Testis (tissue), 3 donors: ENCODE measurements around the gene KIAA2012. TPM values are rescaled to one million over a fixed set of nuclear protein-coding genes. Genes with fewer than 3 reads are reported as not detected.

Experiments
- DNase-seq: peaks from one replicate; pipeline ENCODE4 v3.0.0-alpha.2; 2019
- H3K27ac ChIP-seq, 2 donors: fragments of 200-600 bp; sonication (generic); one replicate each; pipeline ENCODE4 v1.5.1; 2019
- H3K27me3 ChIP-seq: fragments of 200-600 bp; sonication (generic); one replicate; pipeline ENCODE4 v1.5.1; 2019
- H3K36me3 ChIP-seq: fragments of 200-600 bp; sonication (generic); one replicate; pipeline ENCODE4 v1.5.1; 2017; ENCODE audit warnings: low read depth; ENCODE audit errors: missing control alignments
- H3K4me1 ChIP-seq: fragments of 200-600 bp; sonication (generic); one replicate; pipeline ENCODE4 v1.5.1; 2019
- H3K4me3 ChIP-seq, 2 donors: fragments of 200-600 bp; sonication (generic); one replicate each; pipeline ENCODE4 v1.5.1; 2017 to 2019
- H3K9me3 ChIP-seq: fragments of 200-600 bp; sonication (generic); one replicate; pipeline ENCODE4 v1.5.1; 2017
- CTCF ChIP-seq, 3 experiments: fragments of 450-650 bp in 2 of 3; fragments of 200-600 bp in 1 of 3; sonication (generic) in 1 of 3; IDR thresholded peaks; one replicate each; pipeline ENCODE4 v1.5.1; 2016 to 2019; ENCODE audit warnings: antibody characterized with exemption in 3 of 3, mild to moderate bottlenecking in 2 of 3, moderate library complexity in 1 of 3
- POLR2A ChIP-seq: fragments of 450-650 bp; IDR thresholded peaks from one replicate; pipeline ENCODE4 v1.6.1; 2017; ENCODE audit warnings: antibody characterized with exemption, mild to moderate bottlenecking, moderate library complexity
- WGBS, 2 donors: methylation state at CpG; one replicate each; pipeline ENCODE4 v1.1.5; 2018; 5-methylcytosine and 5-hydroxymethylcytosine counted together
- intact Hi-C: fragments of 100-400 bp; cut with DNase I; formaldehyde crosslinking; loops from one replicate; pipeline ENCODE4 v1.15.1; 2023; ENCODE audit warnings: low total_unique reads
- polyA plus RNA-seq: library from polyadenylated mRNA; stranded (reverse); fragments of 350-450 nt; fragmentation: Illumina TruSeq; extraction: RNeasy Lipid Tissue Mini Kit (QIAGEN cat#74804); gene quantifications from one replicate; pipeline ENCODE4 v1.2.3, GENCODE V29; 2014; ENCODE audit warnings: low read depth, low replicate concordance; ENCODE audit not compliant: insufficient read depth
- total RNA-seq, 2 donors: library from RNA; depleted of rRNA; stranded (reverse); fragments of >200 nt; gene quantifications; one replicate each; pipeline ENCODE4 v1.2.3, GENCODE V29; 2016

The KIAA2012 gene
- total and polyA plus RNA-seq, 3 donors from 2014 or later, result 1.1 to 1.6 (median 1.3) TPM

- H3K27me3 ChIP-seq, result no peaks in the 10 kb centered on the region
- DNase-seq, result no peak
- 67 to 75% methylated on average over 2 of the region's 2 CpGs for WGBS, 2 donors
- no peak overlapping the region for H3K4me3 ChIP-seq
- H3K36me3 ChIP-seq, result no peaks in the 10 kb centered on the region
- intact Hi-C loops, result no loop called here
- no peak overlapping the region for H3K27ac ChIP-seq
- H3K4me1 ChIP-seq, result no peaks in the 10 kb centered on the region
- TF ChIP-seq CTCF (IDR thresholded peaks at IDR 0.05), result no peak
- no peak for TF ChIP-seq POLR2A
- H3K9me3 ChIP-seq, result no peaks in the 10 kb centered on the region
Observed at GRCh38 chr2:202056611-202057010, 16.4 kb upstream of the KIAA2012 start.

GRCh38 chr2:202060218-202060617, 12.8 kb upstream of the KIAA2012 start:
- Histone ChIP-seq H3K27ac (no peak overlapping the region), H3K36me3 (no peaks in the 10 kb centered on the region), H3K4me3 (no peak overlapping the region), H3K9me3 (no peaks in the 10 kb centered on the region), H3K4me1 (peaks cover 6% of the 10 kb centered on the region), H3K27me3 (no peaks in the 10 kb centered on the region)
- intact Hi-C loops, result no loop called here
- no peak for DNase-seq
- WGBS, 2 donors, result 82 to 93% methylated on average over 3 of the region's 3 CpGs
- TF ChIP-seq POLR2A, result no peak
- TF ChIP-seq CTCF (IDR thresholded peaks at IDR 0.05), result no peak

- intact Hi-C loops, result no loop called here
- WGBS, 2 donors, result 93 to 97% methylated on average over 2 of the region's 2 CpGs
Observed at GRCh38 chr2:202061695-202062094, 11.4 kb upstream of the KIAA2012 start.

GRCh38 chr2:202064171-202064880, 8.7 kb upstream of the KIAA2012 start:
- H3K27me3 ChIP-seq, result no peaks in the 10 kb centered on the region
- no peak overlapping the region for H3K4me3 ChIP-seq
- no peak overlapping the region for H3K27ac ChIP-seq
- WGBS, 2 donors, result 38 to 46% methylated on average over 3 of the region's 3 CpGs
- intact Hi-C loops, result no loop called here
- no peaks in the 10 kb centered on the region for H3K36me3 ChIP-seq
- H3K4me1 ChIP-seq, result peaks cover 6% of the 10 kb centered on the region
- TF ChIP-seq POLR2A, result no peak
- no peak for DNase-seq
- no peaks in the 10 kb centered on the region for H3K9me3 ChIP-seq

More at GRCh38 chr2:202061695-202062094, 11.4 kb upstream of the KIAA2012 start:
- no peaks in the 10 kb centered on the region for H3K27me3 ChIP-seq
- H3K27ac ChIP-seq, result no peak overlapping the region
- H3K9me3 ChIP-seq, result no peaks in the 10 kb centered on the region
- no peak for DNase-seq
- H3K36me3 ChIP-seq, result no peaks in the 10 kb centered on the region
- H3K4me3 ChIP-seq, result no peak overlapping the region
- H3K4me1 ChIP-seq, result peaks cover 6% of the 10 kb centered on the region
- TF ChIP-seq POLR2A, result no peak
- no peak for TF ChIP-seq CTCF (IDR thresholded peaks at IDR 0.05)

GRCh38 chr2:202064881-202065230, 8.2 kb upstream of the KIAA2012 start:
- DNase-seq, result no peak
- no peak for TF ChIP-seq CTCF (IDR thresholded peaks at IDR 0.05)
- no peak for TF ChIP-seq POLR2A
- 88 to 92% methylated on average over 3 of the region's 3 CpGs for WGBS, 2 donors

More at GRCh38 chr2:202064881-202065230, 8.2 kb upstream of the KIAA2012 start:
- intact Hi-C loops, result no loop called here
- Histone ChIP-seq H3K27ac (no peak overlapping the region), H3K36me3 (no peaks in the 10 kb centered on the region), H3K4me1 (peaks cover 6% of the 10 kb centered on the region), H3K4me3 (no peak overlapping the region), H3K9me3 (no peaks in the 10 kb centered on the region), H3K27me3 (no peaks in the 10 kb centered on the region)
